ENCODE data around the gene VPS33A.

VPS33A gene

DNA sequence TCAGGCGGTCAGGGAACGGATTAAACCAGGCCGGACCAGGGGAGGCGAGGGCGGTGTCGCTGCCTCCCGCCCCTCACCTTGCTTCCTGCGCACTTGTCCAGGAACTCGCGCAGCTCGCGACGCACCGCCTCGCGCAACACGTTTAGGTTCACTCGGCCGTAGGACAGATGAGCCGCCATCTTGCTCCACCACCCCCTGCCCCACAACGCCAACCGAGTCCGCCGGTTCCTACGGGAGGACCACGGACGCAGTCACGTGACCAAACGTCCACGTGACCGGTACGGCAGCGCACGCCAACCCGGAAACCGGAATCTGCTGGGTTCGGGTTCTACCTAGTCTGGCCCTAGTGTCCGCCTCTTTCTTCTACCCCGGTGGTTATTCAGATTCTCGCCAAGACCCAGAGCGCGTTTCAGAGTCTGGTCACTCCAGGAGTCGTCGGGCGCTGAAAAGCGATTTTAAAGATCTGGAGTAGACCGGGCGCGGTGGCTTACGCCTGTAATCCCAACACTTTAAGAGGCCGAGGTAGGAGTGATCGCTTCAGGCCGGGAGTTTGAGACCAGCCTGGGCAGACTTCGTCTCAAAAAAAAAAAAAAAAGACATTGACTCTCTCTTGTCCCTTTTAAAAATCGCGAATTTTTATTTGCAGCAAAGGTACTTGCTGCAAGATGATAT, at the start of gene VPS33A:
Gene VPS33A, minus strand, starts transcription at position 265 of the 672 bp plus-strand sequence. Its CDS starts 86 bp downstream, at position 179.
- peak; percentile 95 for DNase-seq
- Mint-ChIP-seq H3K4me1 (ENCODE audit: low read depth) (peaks cover 28% of the 10 kb centered on the region), H3K27ac (peak within 1 kb of the TSS; percentile 98), H3K27me3 (peaks cover 2% of the 10 kb centered on the region), H3K4me3 (peak within 1 kb of the TSS; percentile 91), H3K9me3 (no peaks in the 10 kb centered on the region), H3K36me3 (ENCODE audit: low read depth) (peaks cover 44% of the 10 kb centered on the region)

DNA sequence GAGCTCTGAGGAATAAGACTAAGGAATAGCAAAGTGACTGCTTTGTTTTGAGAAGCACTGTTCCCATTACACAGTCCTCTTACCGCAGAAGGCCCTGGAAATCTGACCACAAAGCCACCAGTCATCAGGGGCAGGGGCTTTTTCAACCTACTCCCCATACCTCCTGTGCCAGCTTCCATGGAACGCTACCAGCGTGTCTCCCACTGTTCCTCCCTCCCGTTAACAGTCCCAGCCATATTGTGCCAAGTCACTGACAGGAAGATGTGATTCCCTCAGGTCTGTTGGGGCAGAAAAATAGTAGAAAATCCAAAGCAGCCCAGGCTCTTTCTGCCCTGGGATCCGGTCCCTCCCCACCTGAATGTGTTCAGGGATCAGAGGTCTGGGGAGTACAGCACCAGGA, 46.6 kb upstream of the VPS33A start:
- H3K4me3 Mint-ChIP-seq, result no peak overlapping the region
- no peaks in the 10 kb centered on the region for H3K27me3 Mint-ChIP-seq
- H3K4me1 Mint-ChIP-seq (ENCODE audit: low read depth), result no peaks in the 10 kb centered on the region
- no peaks in the 10 kb centered on the region for H3K9me3 Mint-ChIP-seq
- no peak overlapping the region for H3K27ac Mint-ChIP-seq
- H3K36me3 Mint-ChIP-seq (ENCODE audit: low read depth), result peaks cover 85% of the 10 kb centered on the region
- DNase-seq, result no peak

DNA sequence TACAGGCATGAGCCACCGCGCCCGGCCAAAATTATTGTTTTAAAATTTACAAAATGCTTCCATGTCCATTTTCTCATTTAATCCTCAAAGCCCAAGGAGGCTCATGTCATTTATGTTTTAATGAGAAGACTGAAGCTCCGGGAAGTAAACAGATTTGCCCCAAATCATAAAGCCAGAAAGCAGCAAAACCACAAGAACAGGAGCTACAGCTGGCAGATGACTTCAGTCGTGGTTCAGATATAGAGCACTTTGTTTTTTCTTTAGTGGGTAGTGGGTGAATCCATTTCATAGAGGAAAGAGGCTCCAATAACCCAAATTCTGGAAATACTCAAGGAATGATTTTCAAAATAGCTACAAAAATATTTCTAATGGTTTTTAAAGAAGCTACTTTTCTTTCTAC, 45.4 kb upstream of the VPS33A start:
- Mint-ChIP-seq H3K27me3 (no peaks in the 10 kb centered on the region), H3K9me3 (no peaks in the 10 kb centered on the region), H3K27ac (no peak overlapping the region), H3K4me1 (ENCODE audit: low read depth) (no peaks in the 10 kb centered on the region), H3K36me3 (ENCODE audit: low read depth) (peaks cover 82% of the 10 kb centered on the region), H3K4me3 (no peak overlapping the region)
- DNase-seq, result no peak

DNA sequence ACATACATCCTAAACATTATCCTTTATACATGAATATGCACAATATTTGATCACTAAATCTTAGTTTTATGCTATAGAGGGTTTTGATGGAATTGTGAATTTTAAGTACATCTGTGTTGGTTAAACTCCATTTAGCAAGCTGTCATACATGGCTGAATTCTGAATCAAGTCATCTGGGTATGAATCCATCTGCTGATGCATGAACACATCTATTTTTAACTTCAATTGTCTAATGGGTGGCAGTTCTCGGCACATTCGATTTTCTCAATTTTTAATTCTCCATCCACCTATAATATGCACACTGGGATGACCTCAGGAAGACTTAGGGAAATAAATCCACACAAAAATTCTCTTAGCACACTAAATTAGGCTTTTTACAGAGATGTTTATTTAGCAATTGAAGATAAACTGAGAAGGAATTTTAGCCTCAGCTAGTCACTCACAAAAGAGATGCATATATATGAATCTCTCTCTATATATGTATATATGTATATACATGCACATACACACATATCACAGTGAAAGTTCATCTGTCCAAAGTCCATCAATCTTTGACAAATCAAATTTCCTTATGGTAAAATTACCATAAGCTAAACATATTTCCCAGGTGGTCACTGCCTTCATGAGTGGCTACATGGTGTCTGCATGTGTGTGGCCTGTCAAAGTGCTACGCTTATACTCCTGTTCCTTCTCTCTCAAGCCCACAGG, 44.5 kb upstream of the VPS33A start:
- H3K36me3 Mint-ChIP-seq (ENCODE audit: low read depth), result peaks cover 78% of the 10 kb centered on the region
- no peak overlapping the region for H3K4me3 Mint-ChIP-seq
- no peaks in the 10 kb centered on the region for H3K4me1 Mint-ChIP-seq (ENCODE audit: low read depth)
- no peaks in the 10 kb centered on the region for H3K27me3 Mint-ChIP-seq
- DNase-seq, result no peak
- no peaks in the 10 kb centered on the region for H3K9me3 Mint-ChIP-seq
- H3K27ac Mint-ChIP-seq, result peak overlapping the region; percentile 15

DNA sequence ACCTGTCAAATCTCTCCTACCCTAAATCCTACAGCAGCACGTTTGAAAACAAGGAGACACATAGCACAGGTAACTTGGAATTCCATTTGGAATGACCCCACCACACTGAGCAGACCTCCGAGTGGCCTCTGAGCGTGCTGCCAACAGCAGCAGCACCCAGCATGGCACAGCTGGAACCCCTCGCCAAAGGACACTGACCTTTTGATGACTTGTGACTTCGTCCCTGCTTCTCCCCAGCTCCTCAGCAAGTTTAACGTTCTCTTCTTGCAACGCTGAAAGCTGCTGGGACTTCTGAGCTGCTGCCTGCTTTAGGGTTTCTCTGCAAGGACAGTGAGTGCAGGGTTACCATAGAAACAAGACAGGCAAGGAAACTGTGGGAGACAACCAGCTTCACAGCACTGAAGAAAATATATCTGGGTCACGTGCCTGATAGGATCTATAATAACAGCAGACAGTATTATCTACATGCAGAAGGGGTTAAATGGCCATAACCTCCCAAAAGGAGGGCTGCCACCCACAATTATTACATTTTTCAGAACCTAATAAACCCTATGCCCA, 43.3 kb upstream of the VPS33A start:
- H3K4me1 Mint-ChIP-seq (ENCODE audit: low read depth), result no peaks in the 10 kb centered on the region
- H3K27me3 Mint-ChIP-seq, result no peaks in the 10 kb centered on the region
- no peak overlapping the region for H3K4me3 Mint-ChIP-seq
- peaks cover 80% of the 10 kb centered on the region for H3K36me3 Mint-ChIP-seq (ENCODE audit: low read depth)
- H3K27ac Mint-ChIP-seq, result no peak overlapping the region
- H3K9me3 Mint-ChIP-seq, result no peaks in the 10 kb centered on the region
- no peak for DNase-seq

DNA sequence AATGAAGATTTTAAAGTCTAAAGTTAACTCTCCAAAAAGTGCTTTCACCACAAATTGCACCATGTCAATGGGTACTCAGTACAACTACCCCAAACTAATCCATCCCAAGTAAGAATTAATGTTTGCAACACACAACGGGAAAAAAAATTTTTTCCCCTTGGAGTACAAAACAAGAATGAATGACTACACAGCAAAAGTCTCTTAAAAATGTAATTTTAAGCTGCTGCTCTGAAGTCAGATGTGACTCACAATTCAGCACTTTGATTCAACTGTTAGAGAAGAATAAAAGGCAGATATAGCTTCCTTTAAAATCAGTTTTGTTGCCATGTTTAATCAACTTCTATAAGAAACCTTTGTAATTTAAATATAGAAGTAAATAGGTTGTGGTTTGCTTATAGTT, 42.5 kb upstream of the VPS33A start:
- Mint-ChIP-seq H3K27ac (no peak overlapping the region), H3K27me3 (no peaks in the 10 kb centered on the region), H3K4me3 (no peak overlapping the region), H3K4me1 (ENCODE audit: low read depth) (no peaks in the 10 kb centered on the region), H3K9me3 (no peaks in the 10 kb centered on the region), H3K36me3 (ENCODE audit: low read depth) (peaks cover 82% of the 10 kb centered on the region)
- DNase-seq, result no peak

DNA sequence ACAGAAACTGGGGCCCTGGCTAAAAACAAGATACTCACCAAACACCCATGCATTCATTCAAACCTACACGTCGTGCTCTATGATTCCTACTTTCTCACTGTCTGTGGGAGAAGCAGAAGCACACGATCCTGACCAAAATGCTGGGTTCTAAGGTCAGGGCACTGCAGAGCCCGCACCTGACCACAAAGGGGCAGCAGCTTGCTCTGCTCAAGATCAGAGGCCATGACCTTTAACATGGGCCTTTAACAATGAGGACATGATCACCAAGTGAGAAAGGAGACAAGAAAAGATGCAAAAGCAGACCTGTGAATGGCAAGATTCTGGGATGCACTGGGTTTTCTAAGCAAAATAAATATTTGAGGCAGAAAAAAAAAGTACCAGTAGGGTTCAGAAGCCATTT, 40.1 kb upstream of the VPS33A start:
- no peak for DNase-seq
- no peaks in the 10 kb centered on the region for H3K4me1 Mint-ChIP-seq (ENCODE audit: low read depth)
- H3K4me3 Mint-ChIP-seq, result no peak overlapping the region
- H3K9me3 Mint-ChIP-seq, result no peaks in the 10 kb centered on the region
- peak overlapping the region; percentile 24 for H3K27ac Mint-ChIP-seq
- H3K27me3 Mint-ChIP-seq, result no peaks in the 10 kb centered on the region
- peaks cover 79% of the 10 kb centered on the region for H3K36me3 Mint-ChIP-seq (ENCODE audit: low read depth)

DNA sequence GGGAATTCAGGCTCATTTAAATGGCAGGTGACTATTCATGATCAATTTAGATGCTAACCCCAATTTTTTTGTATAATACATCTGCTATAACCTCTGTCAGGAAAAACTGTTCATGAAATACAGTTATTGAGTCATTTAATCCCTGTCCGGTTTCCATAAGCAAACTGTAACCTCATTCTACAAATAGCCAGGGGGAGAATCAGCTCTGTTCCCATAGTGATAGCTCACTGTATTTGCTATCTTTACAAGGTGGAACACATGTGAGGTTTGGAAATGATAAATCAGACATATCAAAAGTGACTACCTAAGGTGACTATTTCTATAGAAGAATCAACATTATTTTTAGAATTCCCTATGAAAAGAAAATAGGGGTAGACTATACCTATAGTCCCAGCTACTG, 38.6 kb upstream of the VPS33A start:
- H3K4me3 Mint-ChIP-seq, result no peak overlapping the region
- no peaks in the 10 kb centered on the region for H3K27me3 Mint-ChIP-seq
- DNase-seq, result no peak
- no peaks in the 10 kb centered on the region for H3K4me1 Mint-ChIP-seq (ENCODE audit: low read depth)
- H3K36me3 Mint-ChIP-seq (ENCODE audit: low read depth), result peaks cover 73% of the 10 kb centered on the region
- no peak overlapping the region for H3K27ac Mint-ChIP-seq
- no peaks in the 10 kb centered on the region for H3K9me3 Mint-ChIP-seq

DNA sequence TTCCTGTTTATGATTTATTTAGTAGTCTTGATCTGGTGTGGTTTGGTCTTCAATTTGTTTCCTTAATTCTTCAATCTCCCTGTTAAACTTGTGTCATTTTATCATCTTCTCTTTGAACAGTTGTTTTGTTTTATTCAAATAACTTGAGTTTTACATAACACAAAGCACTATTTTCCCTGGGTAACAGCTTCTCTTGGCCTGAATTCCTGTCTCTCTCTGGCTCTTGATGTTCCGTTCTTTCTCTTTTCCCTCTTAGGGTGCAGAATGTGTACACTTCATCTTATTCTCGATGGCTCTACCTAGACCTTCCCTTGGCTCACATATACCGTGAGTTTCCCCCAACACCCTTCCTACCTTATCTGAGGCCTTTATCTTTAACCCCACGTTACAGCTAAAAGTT, 36.8 kb upstream of the VPS33A start:
- H3K4me1 Mint-ChIP-seq (ENCODE audit: low read depth), result no peaks in the 10 kb centered on the region
- H3K36me3 Mint-ChIP-seq (ENCODE audit: low read depth), result peaks cover 72% of the 10 kb centered on the region
- no peaks in the 10 kb centered on the region for H3K27me3 Mint-ChIP-seq
- H3K9me3 Mint-ChIP-seq, result no peaks in the 10 kb centered on the region
- H3K27ac Mint-ChIP-seq, result no peak overlapping the region
- DNase-seq, result no peak
- no peak overlapping the region for H3K4me3 Mint-ChIP-seq

DNA sequence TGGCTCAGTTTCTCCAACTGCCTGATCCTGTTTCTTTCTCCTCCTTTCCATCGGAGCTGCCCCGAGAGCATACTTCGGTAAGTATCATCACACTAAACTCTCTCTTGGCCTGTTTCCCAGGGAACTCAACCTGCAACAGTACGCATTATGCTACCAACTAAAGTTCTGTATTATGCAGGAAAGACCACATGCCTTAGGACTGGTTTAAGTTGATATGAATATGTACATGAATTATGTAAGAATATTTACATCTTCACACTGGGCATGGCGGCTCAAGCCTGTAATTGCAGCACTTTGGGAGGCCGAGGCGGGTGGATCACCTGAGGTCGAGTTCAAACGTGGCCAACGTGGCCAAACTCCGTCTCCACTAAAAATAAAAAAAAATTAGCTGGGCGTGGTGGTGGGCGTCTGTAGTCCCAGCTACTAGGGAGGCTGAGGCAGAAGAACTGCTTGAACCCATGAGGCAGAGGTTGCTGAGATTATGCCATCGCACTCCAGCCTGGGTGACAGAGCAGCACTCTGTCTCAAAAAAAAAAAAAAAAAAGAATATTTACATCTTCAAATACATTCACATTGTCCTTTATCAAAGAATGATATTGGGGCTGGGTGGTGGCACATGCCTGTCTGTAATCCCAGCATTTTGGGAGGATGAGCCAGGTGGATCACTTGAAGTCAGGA, 31.9 kb upstream of the VPS33A start:
- no peaks in the 10 kb centered on the region for H3K9me3 Mint-ChIP-seq
- H3K36me3 Mint-ChIP-seq (ENCODE audit: low read depth), result peaks cover 64% of the 10 kb centered on the region
- H3K4me3 Mint-ChIP-seq, result no peak overlapping the region
- H3K27ac Mint-ChIP-seq, result no peak overlapping the region
- no peaks in the 10 kb centered on the region for H3K27me3 Mint-ChIP-seq
- no peak for DNase-seq
- H3K4me1 Mint-ChIP-seq (ENCODE audit: low read depth), result peaks cover under 1% of the 10 kb centered on the region

DNA sequence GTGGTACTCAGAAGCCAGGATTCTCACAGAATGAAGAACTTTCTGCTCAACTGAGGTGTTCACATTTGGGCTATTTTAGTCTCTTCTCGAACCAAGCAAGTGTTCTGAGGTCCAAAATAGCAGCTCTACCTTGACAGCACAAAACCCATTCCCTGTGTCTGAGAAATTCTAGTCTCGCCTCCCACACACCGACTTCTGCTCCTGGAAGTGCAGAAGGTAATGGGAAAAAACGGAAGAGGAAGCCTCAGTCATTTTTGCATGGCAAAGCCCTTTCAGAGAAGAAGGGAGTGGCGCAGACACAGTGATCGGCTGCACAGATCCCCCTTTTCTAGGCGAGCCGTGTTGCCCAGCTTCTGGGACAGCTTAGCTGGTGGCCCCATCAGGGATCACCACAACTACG, 31.2 kb upstream of the VPS33A start:
- peaks cover 4% of the 10 kb centered on the region for H3K4me1 Mint-ChIP-seq (ENCODE audit: low read depth)
- no peaks in the 10 kb centered on the region for H3K9me3 Mint-ChIP-seq
- H3K27ac Mint-ChIP-seq, result no peak overlapping the region
- no peak overlapping the region for H3K4me3 Mint-ChIP-seq
- H3K36me3 Mint-ChIP-seq (ENCODE audit: low read depth), result peaks cover 65% of the 10 kb centered on the region
- H3K27me3 Mint-ChIP-seq, result no peaks in the 10 kb centered on the region
- no peak for DNase-seq

DNA sequence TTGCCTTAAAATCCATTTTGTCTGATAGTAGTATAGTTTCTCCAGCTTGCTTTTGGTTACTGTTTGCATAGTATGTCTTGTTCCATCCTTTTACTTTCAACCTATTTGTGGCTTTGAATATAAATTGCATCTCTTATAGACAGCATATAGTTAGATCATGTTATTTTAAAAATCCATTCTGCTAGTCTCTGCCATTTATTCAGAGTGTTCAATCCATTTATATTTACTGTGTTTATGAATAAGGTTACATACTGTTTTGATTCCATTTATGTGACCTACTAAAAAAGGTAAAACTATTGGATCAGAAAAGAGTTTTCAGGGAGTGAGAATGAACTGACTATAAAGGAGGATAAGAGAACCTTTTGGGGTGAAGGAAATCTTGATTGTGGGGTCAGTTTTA, 29.6 kb upstream of the VPS33A start:
- Mint-ChIP-seq H3K4me1 (ENCODE audit: low read depth) (peaks cover 4% of the 10 kb centered on the region), H3K36me3 (ENCODE audit: low read depth) (peaks cover 68% of the 10 kb centered on the region), H3K9me3 (no peaks in the 10 kb centered on the region), H3K27ac (no peak overlapping the region), H3K4me3 (no peak overlapping the region), H3K27me3 (no peaks in the 10 kb centered on the region)
- no peak for DNase-seq

DNA sequence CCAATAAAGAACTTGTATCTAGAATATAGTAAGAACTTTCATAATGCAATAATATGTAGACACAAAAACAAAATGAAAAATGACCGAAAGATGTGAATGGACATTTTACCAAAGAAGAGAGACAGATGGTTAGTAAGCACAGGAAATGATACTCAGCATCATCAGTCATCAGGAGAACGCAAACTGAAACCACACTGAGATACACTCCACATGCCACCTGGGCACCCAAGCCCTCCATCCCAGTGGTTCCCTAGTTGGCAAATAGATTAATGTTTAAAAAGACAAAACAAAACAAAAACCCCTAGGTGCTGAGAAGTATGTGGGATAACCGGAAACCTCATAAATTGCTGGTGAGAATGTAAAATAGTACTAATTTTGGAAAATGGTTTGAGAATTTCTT, 26.8 kb upstream of the VPS33A start:
- Mint-ChIP-seq H3K9me3 (no peaks in the 10 kb centered on the region), H3K27ac (peak overlapping the region; percentile 66), H3K4me3 (no peak overlapping the region), H3K27me3 (no peaks in the 10 kb centered on the region), H3K36me3 (ENCODE audit: low read depth) (peaks cover 58% of the 10 kb centered on the region), H3K4me1 (ENCODE audit: low read depth) (peaks cover 6% of the 10 kb centered on the region)
- no peak for DNase-seq

DNA sequence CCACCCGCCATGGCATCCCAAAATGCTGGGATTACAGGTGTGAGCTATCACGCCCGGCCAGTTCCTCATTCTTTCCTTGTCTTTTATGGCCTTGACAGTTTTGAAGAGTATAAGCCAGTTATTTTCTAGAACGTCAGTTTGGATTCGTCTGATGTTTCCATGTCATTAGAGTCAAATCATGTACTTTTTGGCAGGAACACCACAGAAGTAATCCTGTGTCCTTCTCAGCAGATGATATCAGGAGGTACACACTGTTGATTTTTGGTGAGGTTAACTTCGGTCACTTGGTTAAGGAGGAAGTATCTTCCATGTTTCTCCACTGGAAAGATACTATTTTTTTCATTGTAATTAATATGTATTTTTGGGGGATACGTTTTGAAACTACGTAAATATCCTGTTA, 25.1 kb upstream of the VPS33A start:
- H3K9me3 Mint-ChIP-seq, result no peaks in the 10 kb centered on the region
- H3K4me3 Mint-ChIP-seq, result no peak overlapping the region
- no peak for DNase-seq
- H3K27me3 Mint-ChIP-seq, result no peaks in the 10 kb centered on the region
- H3K36me3 Mint-ChIP-seq (ENCODE audit: low read depth), result peaks cover 56% of the 10 kb centered on the region
- H3K27ac Mint-ChIP-seq, result no peak overlapping the region
- H3K4me1 Mint-ChIP-seq (ENCODE audit: low read depth), result peaks cover 6% of the 10 kb centered on the region

DNA sequence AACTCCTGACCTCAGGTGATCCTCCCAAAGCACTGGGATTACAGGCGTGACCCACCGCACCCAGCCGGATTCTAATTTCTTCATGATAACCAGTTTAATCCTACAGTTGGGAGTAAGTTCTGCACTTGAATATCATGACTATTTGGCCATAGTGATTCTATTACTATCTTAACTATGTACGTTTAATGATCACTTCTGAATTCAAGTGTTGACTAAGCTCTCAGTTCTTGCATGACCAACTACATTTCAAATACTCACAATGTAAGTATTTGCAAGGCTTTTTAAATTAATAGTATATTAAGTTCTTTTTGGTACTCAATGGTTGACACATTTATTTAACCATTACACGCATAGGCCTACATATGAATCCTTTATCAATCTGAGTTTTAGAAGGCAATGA, 17.4 kb upstream of the VPS33A start:
- Mint-ChIP-seq H3K4me3 (no peak overlapping the region), H3K4me1 (ENCODE audit: low read depth) (no peaks in the 10 kb centered on the region), H3K36me3 (ENCODE audit: low read depth) (peaks cover 52% of the 10 kb centered on the region), H3K27ac (no peak overlapping the region), H3K9me3 (no peaks in the 10 kb centered on the region), H3K27me3 (no peaks in the 10 kb centered on the region)
- no peak for DNase-seq
